OCI-LY1 (cell line): ENCODE data around the gene RRAS.

Experiments
- H2AFZ ChIP-seq: fragments of 200-600 bp; sonication (generic), shearing (Covaris generic); 2 replicates; pipeline ENCODE4 v1.6.0; 2014; ENCODE audit warnings: antibody characterized with exemption, mild to moderate bottlenecking, low read length
- H3F3A ChIP-seq: fragments of 200-600 bp; sonication (generic), shearing (Covaris generic); 2 replicates; pipeline ENCODE4 v1.6.0; 2014; ENCODE audit warnings: mild to moderate bottlenecking, antibody characterized with exemption, low read length, moderate library complexity; ENCODE audit not compliant: insufficient read depth
- H3K27ac ChIP-seq: fragments of 200-600 bp; sonication (generic); 2 replicates; pipeline ENCODE4 v1.5.1; 2014; ENCODE audit warnings: low read length, mixed run types, mild to moderate bottlenecking, low read depth; ENCODE audit not compliant: poor library complexity, severe bottlenecking
- H3K27me3 ChIP-seq: fragments of 200-600 bp; sonication (generic); 2 replicates; pipeline ENCODE4 v1.6.0; 2014; ENCODE audit warnings: antibody characterized with exemption, mild to moderate bottlenecking, low read length, moderate library complexity; ENCODE audit not compliant: insufficient read depth
- H3K36me3 ChIP-seq: fragments of 200-600 bp; sonication (generic); 2 replicates; pipeline ENCODE4 v1.6.1; 2014; ENCODE audit warnings: mild to moderate bottlenecking, antibody characterized with exemption, low read length, moderate library complexity, mixed read lengths; ENCODE audit not compliant: insufficient read depth
- H3K4me1 ChIP-seq: fragments of 200-600 bp; sonication (generic); 2 replicates; pipeline ENCODE4 v1.5.1; 2014; ENCODE audit warnings: mild to moderate bottlenecking, low read length, moderate library complexity; ENCODE audit not compliant: insufficient read depth, severe bottlenecking
- H3K4me2 ChIP-seq: fragments of 200-600 bp; sonication (generic), shearing (Covaris generic); 2 replicates; pipeline ENCODE4 v1.6.1; 2014; ENCODE audit warnings: low read length
- H3K4me3 ChIP-seq: fragments of 200-600 bp; sonication (generic); 2 replicates; pipeline ENCODE4 v1.5.1; 2014; ENCODE audit warnings: low read length, low read depth, mild to moderate bottlenecking, mixed read lengths; ENCODE audit not compliant: poor library complexity, severe bottlenecking
- H3K79me2 ChIP-seq: fragments of 200-600 bp; shearing (Covaris generic); 2 replicates; pipeline ENCODE4 v1.6.1; 2016; ENCODE audit warnings: mixed run types, low read length, mixed read lengths; ENCODE audit not compliant: insufficient read depth
- H3K9ac ChIP-seq: fragments of 200-600 bp; sonication (generic), shearing (Covaris generic); 2 replicates; pipeline ENCODE4 v1.6.1; 2014; ENCODE audit warnings: mild to moderate bottlenecking, low read length, mixed read lengths
- H3K9me2 ChIP-seq: fragments of 200-600 bp; sonication (generic), shearing (Covaris generic); 2 replicates; pipeline ENCODE4 v1.6.1; 2014; ENCODE audit warnings: low read depth, mild to moderate bottlenecking, low read length, mixed read lengths
- H3K9me3 ChIP-seq: fragments of 200-600 bp; shearing (Covaris generic); 2 replicates; pipeline ENCODE4 v1.6.1; 2014; ENCODE audit warnings: low read length, mixed read lengths
- H4K20me1 ChIP-seq: fragments of 200-600 bp; sonication (generic), shearing (Covaris generic); 2 replicates; pipeline ENCODE4 v1.6.0; 2016; ENCODE audit warnings: mild to moderate bottlenecking, low read length; ENCODE audit not compliant: insufficient read depth
- EZH2 ChIP-seq: fragments of 200-600 bp; sonication (generic), shearing (Covaris generic); IDR thresholded peaks from 2 replicates; pipeline ENCODE4 v1.8.0; 2017; ENCODE audit warnings: borderline replicate concordance, mixed run types, mild to moderate bottlenecking, antibody characterized with exemption, low read length, moderate library complexity, mixed read lengths
- TF ChIP-seq, protein P1 (sequence below): fragments of 200-600 bp; sonication (generic), shearing (Covaris generic); IDR thresholded peaks from 2 replicates; pipeline ENCODE4 v1.5.1; 2017; ENCODE audit warnings: mild to moderate bottlenecking, antibody characterized with exemption, low read length, moderate library complexity, mixed read lengths

RRAS gene

DNA sequence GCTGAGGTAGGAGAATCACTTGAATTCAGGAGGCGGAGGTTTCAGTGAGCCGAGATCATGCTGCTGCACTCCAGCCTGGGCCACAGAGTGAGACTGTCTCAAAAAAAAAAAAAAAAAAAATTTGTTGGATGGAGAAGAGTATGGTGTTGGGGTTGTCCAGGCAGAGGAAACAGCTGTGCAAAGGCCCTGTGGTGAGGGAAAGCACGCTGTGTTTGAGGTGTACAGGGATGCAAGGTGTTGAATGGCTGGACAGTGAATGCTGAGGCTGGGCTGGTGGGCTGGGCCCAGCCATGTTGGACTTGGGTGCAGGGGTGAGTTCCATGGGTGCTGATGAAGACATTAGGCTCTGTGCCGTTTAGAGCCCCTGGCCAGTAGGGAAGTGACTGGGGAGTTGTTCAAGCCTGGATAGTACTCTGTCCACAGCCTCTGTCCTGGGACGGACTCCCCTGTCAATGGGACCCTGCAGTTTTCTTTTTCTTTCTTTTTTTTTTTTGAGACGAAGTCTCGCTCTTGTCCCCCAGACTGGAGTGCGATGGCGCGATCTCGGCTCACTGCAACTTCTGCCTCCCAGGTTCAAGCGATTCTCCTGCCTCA is 30.3 kb downstream of the RRAS start:
- TF ChIP-seq, protein P1, sequence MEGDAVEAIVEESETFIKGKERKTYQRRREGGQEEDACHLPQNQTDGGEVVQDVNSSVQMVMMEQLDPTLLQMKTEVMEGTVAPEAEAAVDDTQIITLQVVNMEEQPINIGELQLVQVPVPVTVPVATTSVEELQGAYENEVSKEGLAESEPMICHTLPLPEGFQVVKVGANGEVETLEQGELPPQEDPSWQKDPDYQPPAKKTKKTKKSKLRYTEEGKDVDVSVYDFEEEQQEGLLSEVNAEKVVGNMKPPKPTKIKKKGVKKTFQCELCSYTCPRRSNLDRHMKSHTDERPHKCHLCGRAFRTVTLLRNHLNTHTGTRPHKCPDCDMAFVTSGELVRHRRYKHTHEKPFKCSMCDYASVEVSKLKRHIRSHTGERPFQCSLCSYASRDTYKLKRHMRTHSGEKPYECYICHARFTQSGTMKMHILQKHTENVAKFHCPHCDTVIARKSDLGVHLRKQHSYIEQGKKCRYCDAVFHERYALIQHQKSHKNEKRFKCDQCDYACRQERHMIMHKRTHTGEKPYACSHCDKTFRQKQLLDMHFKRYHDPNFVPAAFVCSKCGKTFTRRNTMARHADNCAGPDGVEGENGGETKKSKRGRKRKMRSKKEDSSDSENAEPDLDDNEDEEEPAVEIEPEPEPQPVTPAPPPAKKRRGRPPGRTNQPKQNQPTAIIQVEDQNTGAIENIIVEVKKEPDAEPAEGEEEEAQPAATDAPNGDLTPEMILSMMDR: no peak
- no peak for TF ChIP-seq EZH2
- no peaks in the 10 kb centered on the region for H4K20me1 ChIP-seq
- peaks cover 66% of the 10 kb centered on the region for H3K36me3 ChIP-seq
- no peaks in the 10 kb centered on the region for H3K79me2 ChIP-seq
- no peaks in the 10 kb centered on the region for H3F3A ChIP-seq
- no peak overlapping the region for H3K4me2 ChIP-seq
- H3K4me1 ChIP-seq: no peaks in the 10 kb centered on the region
- H2AFZ ChIP-seq: no peak overlapping the region
- no peaks in the 10 kb centered on the region for H3K9me2 ChIP-seq
- H3K4me3 ChIP-seq: no peak overlapping the region
- no peaks in the 10 kb centered on the region for H3K9me3 ChIP-seq
- H3K27me3 ChIP-seq: no peaks in the 10 kb centered on the region
- no peak overlapping the region for H3K27ac ChIP-seq
- no peak overlapping the region for H3K9ac ChIP-seq

- no peaks in the 10 kb centered on the region for H3K9me2 ChIP-seq
- TF ChIP-seq, protein P1: no peak
- TF ChIP-seq EZH2: no peak
- no peaks in the 10 kb centered on the region for H4K20me1 ChIP-seq
- H3K9me3 ChIP-seq: no peaks in the 10 kb centered on the region
- no peaks in the 10 kb centered on the region for H3K79me2 ChIP-seq
- no peak overlapping the region for H2AFZ ChIP-seq
- H3K9ac ChIP-seq: no peak overlapping the region
- no peaks in the 10 kb centered on the region for H3K27me3 ChIP-seq
- H3K4me2 ChIP-seq: no peak overlapping the region
- H3K4me1 ChIP-seq: no peaks in the 10 kb centered on the region
- H3K27ac ChIP-seq: no peak overlapping the region
- H3K36me3 ChIP-seq: peaks cover 83% of the 10 kb centered on the region
- no peak overlapping the region for H3K4me3 ChIP-seq
- no peaks in the 10 kb centered on the region for H3F3A ChIP-seq
Observed at GRCh38 chr19:49605605-49606004, 34.3 kb downstream of the RRAS start.

- Histone ChIP-seq H3K4me2 (no peak overlapping the region), H2AFZ (no peak overlapping the region), H3K9me2 (no peaks in the 10 kb centered on the region), H3F3A (no peaks in the 10 kb centered on the region), H4K20me1 (no peaks in the 10 kb centered on the region), H3K9me3 (no peaks in the 10 kb centered on the region), H3K27ac (no peak overlapping the region), H3K36me3 (peaks cover 88% of the 10 kb centered on the region), H3K79me2 (no peaks in the 10 kb centered on the region), H3K4me3 (no peak overlapping the region), H3K4me1 (no peaks in the 10 kb centered on the region), H3K9ac (no peak overlapping the region), H3K27me3 (no peaks in the 10 kb centered on the region)
- TF ChIP-seq, protein P1: no peak
- TF ChIP-seq EZH2: no peak
Observed at GRCh38 chr19:49602806-49603205, 37.1 kb downstream of the RRAS start.
